Coronary artery (tissue), 2 donors: ENCODE data around the gene TBX6.

Source experiments
- DNase-seq: peaks from one replicate; pipeline ENCODE4 v3.0.0-alpha.2; 2017; ENCODE audit warnings: low spot score
- H3K27ac ChIP-seq, 2 donors: fragments of 200-600 bp; sonication (generic); one replicate each; pipeline ENCODE4 v1.5.1; 2016 to 2019
- H3K4me3 ChIP-seq: fragments of 200-600 bp; sonication (generic); 2 replicates; pipeline ENCODE4 v1.5.1; 2016; ENCODE audit warnings: mild to moderate bottlenecking, moderate library complexity
- TF ChIP-seq, protein P1 (sequence below): fragments of 200-600 bp; sonication (generic); IDR thresholded peaks from one replicate; pipeline ENCODE4 v1.5.1; 2019; ENCODE audit warnings: antibody characterized with exemption

The TBX6 gene

DNA sequence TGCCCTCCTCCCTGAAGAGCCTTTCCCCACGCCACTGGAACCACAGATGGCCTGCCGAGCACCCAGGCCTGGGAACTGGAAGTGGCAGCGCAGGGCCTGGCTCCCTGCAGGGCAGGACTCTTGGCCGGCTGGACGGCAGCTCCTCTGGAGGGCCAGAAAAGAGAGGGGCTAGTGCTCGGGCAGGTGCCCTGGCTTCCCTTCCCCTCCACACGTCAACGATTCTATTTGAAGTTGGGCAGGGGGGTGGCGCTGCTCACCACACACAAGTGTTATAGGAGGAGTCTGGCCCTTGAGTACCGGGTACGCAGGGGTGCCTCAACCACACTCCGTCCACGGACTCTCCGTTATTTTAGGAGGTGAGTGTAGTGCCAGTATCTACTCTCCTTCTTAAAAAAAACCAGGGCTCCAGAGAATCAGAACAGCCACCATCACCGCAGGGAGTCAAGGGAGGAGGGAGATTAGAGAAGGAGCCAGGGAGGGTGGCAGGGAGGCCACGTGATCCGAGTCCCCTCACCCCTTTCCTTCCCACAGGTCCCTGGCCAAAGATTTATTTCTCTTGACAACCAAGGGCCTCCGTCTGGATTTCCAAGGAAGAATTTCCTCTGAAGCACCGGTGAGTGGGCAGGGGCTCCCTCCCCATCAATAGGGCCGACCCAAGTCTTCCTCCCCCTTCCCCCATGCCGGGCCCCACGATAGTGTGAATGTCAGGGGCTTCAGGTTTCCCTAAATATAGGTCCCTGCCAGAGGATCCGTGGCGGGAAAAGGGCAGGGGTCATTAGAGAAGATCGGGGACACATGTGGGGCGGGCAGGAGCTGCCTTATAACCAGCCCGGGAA lies 27.6 kb downstream of the TBX6 start:
- peak; percentile 87 for DNase-seq
- TF ChIP-seq, protein P1, sequence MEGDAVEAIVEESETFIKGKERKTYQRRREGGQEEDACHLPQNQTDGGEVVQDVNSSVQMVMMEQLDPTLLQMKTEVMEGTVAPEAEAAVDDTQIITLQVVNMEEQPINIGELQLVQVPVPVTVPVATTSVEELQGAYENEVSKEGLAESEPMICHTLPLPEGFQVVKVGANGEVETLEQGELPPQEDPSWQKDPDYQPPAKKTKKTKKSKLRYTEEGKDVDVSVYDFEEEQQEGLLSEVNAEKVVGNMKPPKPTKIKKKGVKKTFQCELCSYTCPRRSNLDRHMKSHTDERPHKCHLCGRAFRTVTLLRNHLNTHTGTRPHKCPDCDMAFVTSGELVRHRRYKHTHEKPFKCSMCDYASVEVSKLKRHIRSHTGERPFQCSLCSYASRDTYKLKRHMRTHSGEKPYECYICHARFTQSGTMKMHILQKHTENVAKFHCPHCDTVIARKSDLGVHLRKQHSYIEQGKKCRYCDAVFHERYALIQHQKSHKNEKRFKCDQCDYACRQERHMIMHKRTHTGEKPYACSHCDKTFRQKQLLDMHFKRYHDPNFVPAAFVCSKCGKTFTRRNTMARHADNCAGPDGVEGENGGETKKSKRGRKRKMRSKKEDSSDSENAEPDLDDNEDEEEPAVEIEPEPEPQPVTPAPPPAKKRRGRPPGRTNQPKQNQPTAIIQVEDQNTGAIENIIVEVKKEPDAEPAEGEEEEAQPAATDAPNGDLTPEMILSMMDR, result no peak
- Histone ChIP-seq H3K4me3 (peak overlapping the region; percentile 80), H3K27ac (peak overlapping the region; percentile 99 to 100)

DNA sequence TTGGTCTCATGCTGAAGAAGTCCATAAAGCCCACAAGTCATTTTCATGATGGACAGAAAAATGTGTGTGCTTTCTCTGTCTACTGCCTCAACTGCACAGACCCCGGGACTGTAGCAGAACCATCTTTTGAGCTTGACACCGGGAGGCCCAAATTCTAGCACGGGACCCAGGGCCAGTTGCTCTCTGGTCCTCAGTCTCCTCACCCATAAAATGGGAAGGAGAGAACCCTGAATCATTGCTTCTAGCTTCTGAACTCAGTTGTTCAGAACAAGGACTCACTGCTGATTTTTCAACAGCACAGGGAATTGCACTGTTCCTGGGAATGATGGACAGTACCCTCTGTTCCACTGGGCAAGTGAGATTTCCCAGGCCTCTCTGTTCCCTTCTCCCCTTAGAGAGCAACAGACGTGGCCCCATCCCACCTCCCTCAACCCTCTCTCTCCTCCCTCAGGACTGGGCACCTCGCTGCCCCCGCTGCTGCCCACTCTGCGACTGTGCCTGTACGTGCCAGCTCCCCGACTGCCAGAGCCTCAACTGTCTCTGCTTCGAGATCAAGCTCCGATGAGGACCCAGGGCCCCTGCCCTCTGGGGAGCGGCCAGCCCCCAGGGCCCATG lies 28.3 kb downstream of the TBX6 start:
- no peak for DNase-seq
- TF ChIP-seq, protein P1, result no peak
- Histone ChIP-seq H3K27ac (peak overlapping the region; percentile 99 to 100), H3K4me3 (peak overlapping the region; percentile 80)

DNA sequence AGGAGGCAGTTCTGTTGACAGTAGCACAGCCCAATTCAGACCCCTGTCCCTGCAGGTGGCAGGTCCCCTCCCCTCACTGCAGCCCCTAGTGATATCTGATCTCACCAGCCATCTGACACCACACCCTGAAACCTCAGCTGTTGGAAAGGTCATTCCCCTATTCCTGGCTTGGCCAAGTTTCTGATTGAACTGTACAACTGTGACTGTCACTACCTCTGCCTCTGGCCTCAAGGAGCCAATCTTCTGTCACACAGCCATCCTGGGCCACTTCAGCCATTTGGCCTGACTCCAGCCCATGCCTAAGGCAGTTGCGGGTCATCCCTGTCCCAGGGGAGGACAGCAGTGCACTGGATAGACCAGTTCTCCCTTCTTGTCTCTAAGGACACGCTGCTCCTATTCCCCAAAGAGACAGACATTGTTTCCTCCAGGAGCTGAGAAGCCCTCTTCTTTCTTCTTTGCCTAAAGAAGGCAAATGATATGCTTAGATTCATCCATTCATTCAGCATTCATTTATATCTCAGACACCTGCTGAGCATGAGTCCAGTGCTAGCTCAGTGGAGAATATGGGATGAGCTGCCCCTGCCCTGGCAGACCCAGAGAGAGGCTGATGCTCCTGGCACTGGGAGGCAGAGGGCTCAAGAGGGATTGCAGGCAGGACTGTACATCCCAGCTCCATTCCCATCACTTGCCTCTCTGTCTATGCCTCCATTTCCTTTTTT lies 30.7 kb downstream of the TBX6 start:
- Histone ChIP-seq H3K27ac (no peak overlapping the region), H3K4me3 (no peak overlapping the region)
- DNase-seq, result no peak
- TF ChIP-seq, protein P1, result no peak

DNA sequence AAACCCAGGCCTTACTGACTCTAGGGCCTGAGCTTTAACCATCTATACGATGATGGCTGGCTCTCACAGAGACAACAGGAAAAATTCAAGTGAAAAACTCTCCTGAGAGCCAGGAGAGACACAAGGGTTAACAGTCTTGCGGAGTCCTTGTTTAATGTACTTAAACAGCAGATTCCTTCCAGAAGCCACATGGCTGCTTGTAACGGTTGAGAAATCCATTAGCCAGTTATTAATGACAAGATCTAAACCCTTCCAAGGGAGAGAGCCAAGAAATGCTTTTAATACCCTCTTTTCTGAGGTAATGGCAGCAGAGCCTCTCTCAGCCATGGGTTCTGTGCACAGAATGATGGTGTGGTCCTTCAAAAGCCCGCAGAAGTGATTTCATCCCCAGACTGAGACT lies 31.4 kb downstream of the TBX6 start:
- Histone ChIP-seq H3K27ac (no peak overlapping the region), H3K4me3 (no peak overlapping the region)
- TF ChIP-seq, protein P1, result no peak
- no peak for DNase-seq

DNA sequence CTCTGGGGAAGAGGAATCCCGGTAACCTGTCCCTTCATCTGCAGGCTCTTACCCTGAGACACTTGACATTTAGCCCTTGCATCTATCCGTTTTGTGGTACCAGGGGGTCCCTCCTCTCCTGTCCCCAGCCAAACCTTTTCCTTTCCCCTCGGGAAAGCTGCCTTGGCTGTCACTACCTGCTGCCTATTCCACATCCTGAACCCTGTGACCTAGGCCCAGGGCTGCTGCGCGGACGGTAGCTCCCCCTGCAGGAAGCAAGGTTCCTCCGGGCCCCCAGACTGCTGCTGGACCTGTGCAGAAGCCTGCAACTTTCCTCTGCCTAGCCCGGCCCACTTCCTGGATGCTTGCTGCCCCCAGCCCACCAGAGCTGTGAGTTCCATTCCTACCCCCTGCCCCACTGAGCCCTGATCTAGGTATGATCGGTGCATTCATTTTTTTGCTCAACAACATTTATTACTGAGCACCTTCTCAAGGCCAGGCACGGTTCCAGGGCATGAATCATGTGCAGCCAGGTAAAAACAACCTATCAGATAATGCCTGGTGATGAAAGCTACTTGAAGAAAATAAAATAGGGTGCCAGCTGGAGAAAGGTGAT lies 36.7 kb downstream of the TBX6 start:
- no peak for DNase-seq
- Histone ChIP-seq H3K27ac (no peak overlapping the region), H3K4me3 (no peak overlapping the region)
- TF ChIP-seq, protein P1, result no peak

DNA sequence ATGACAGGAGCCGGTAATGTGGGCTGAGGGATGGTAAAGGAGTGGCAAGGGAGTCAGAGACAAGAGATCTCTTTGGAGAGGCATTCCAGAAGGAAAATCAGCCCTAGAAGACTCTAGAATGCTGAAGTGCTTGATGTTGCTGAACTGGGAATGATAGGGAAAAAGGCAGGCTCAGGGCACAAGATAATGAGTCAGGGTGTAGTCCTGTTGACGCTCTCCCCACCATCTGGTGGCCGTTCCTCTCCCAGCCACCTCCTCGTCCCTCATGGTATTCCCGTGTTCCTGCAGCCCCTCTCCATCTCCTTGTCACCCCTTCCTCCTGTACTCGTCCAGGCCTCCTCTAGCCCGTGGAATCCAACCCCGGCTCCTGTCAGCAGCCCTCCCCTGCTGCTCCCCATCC lies 37.3 kb downstream of the TBX6 start:
- no peak for DNase-seq
- H3K27ac ChIP-seq, result no peak overlapping the region
- H3K4me3 ChIP-seq, result no peak overlapping the region
- TF ChIP-seq, protein P1, result no peak
